NCI-H2196 (cell line): Measurements from ENCODE around the gene SLC19A1.

ENCODE experiments used
- DNase-seq: peaks from one replicate; lab custom pipeline; 2025; ENCODE audit not compliant: unreplicated experiment; lab: John Stamatoyannopoulos, UW

SLC19A1 gene

GRCh38 chr21:45469273-45470086 lies 72.8 kb downstream of the SLC19A1 start:
- no peak for DNase-seq

- DNase-seq: no peak
Observed at GRCh38 chr21:45468971-45469272, 73.3 kb downstream of the SLC19A1 start.

- no peak for DNase-seq
Observed at GRCh38 chr21:45468051-45468970, 73.9 kb downstream of the SLC19A1 start.

- no peak for DNase-seq
Observed at GRCh38 chr21:45467221-45467779, 74.9 kb downstream of the SLC19A1 start.

- no peak for DNase-seq
Observed at GRCh38 chr21:45466330-45467220, 75.7 kb downstream of the SLC19A1 start.

GRCh38 chr21:45465611-45466329 lies 76.5 kb downstream of the SLC19A1 start:
- DNase-seq: no peak

- no peak for DNase-seq
Observed at GRCh38 chr21:45465105-45465504, 77.1 kb downstream of the SLC19A1 start.

GRCh38 chr21:45464309-45464708 lies 77.9 kb downstream of the SLC19A1 start:
- no peak for DNase-seq

GRCh38 chr21:45463871-45464270 lies 78.4 kb downstream of the SLC19A1 start:
- DNase-seq: no peak

GRCh38 chr21:45461806-45462341 lies 80.4 kb downstream of the SLC19A1 start:
- DNase-seq: no peak

GRCh38 chr21:45461369-45461750 lies 80.9 kb downstream of the SLC19A1 start:
- DNase-seq: no peak

GRCh38 chr21:45460611-45461368 lies 81.5 kb downstream of the SLC19A1 start:
- no peak for DNase-seq

- no peak for DNase-seq
Observed at GRCh38 chr21:45460011-45460565, 82.2 kb downstream of the SLC19A1 start.

GRCh38 chr21:45459171-45460010 lies 82.8 kb downstream of the SLC19A1 start:
- no peak for DNase-seq

- DNase-seq: no peak
Observed at GRCh38 chr21:45458281-45459170, 83.7 kb downstream of the SLC19A1 start.

- DNase-seq: no peak
Observed at GRCh38 chr21:45457832-45458172, 84.4 kb downstream of the SLC19A1 start.

- no peak for DNase-seq
Observed at GRCh38 chr21:45457161-45457831, 84.9 kb downstream of the SLC19A1 start.
